Endothelial cell of umbilical vein (primary cell): Measurements from ENCODE around the gene AKNA. TPM values are rescaled to one million over a fixed set of nuclear protein-coding genes. Genes with fewer than 3 reads are reported as not detected.

Experiments
- BruUV-seq: library from RNA; stranded (reverse); fragments of 400-500 nt; replicated peaks from 2 replicates; lab custom pipeline; 2021; lab: Mats Ljungman, UMichigan
- CTCF ChIA-PET: fragments of 300-600, 350-600 bp; sonication (Branson Sonifier 250); formaldehyde crosslinking; loops from one replicate; lab custom pipeline; 2021; ENCODE audit warnings: antibody characterized with exemption, inconsistent platforms; lab: Charles Lee
- POLR2A ChIA-PET: fragments of 300-600, 350-600 bp; sonication (Branson Sonifier 250); formaldehyde crosslinking; loops from one replicate; lab custom pipeline; 2021; ENCODE audit warnings: antibody characterized with exemption, inconsistent platforms; lab: Charles Lee
- DNase-seq: peaks from one replicate; pipeline ENCODE4 v3.0.0-alpha.2; 2011; ENCODE audit warnings: low read depth, low spot score
- FAIRE-seq: peaks from 2 replicates; lab custom pipeline; 2011; peaks lifted over from hg19 to GRCh38; lab: Jason Lieb, UNC
- H2AFZ ChIP-seq: 2 replicates; pipeline ENCODE4 v1.6.0; 2012; ENCODE audit warnings: low read depth, low read length, control low read depth, inconsistent platforms
- H3K27ac ChIP-seq: 2 replicates; pipeline ENCODE4 v1.5.1; 2011; ENCODE audit warnings: low read depth, mild to moderate bottlenecking, control low read depth, low read length, moderate library complexity; ENCODE audit not compliant: insufficient read depth
- H3K27me3 ChIP-seq, 2 experiments: 2 replicates each; pipeline versions ENCODE4 v1.6.0 to v1.6.1; 2011; ENCODE audit warnings: low read length in 2 of 2, mixed read lengths in 1 of 2; ENCODE audit not compliant: control insufficient read depth in 2 of 2, insufficient read depth in 2 of 2
- H3K36me3 ChIP-seq, 2 experiments: 2 replicates in 1 of 2; 3 replicates in 1 of 2; pipeline ENCODE4 v1.5.1; 2011; ENCODE audit warnings: low read length in 2 of 2, mild to moderate bottlenecking in 1 of 2, moderate library complexity in 1 of 2; ENCODE audit not compliant: control insufficient read depth in 2 of 2, insufficient read depth in 2 of 2; ENCODE audit errors: extremely low read depth in 1 of 2
- H3K4me1 ChIP-seq: 3 replicates; pipeline ENCODE4 v1.5.1; 2011; ENCODE audit warnings: mild to moderate bottlenecking, low read length; ENCODE audit not compliant: control insufficient read depth, insufficient read depth; ENCODE audit errors: extremely low read depth
- H3K4me2 ChIP-seq: 2 replicates; pipeline ENCODE4 v1.6.1; 2011; ENCODE audit warnings: low read length, control low read depth, mixed read lengths; ENCODE audit not compliant: insufficient read depth
- H3K4me3 ChIP-seq, 3 experiments: fragments of 200-600 bp in 1 of 3; sonication (generic), shearing (Covaris generic) in 1 of 3; replicated peaks in 1 of 3; 2 replicates each; pipeline ENCODE4 v1.5.1; 2011 to 2016; ENCODE audit warnings: control low read depth in 3 of 3, low read length in 3 of 3, mild to moderate bottlenecking in 2 of 3, inconsistent platforms in 1 of 3, low read depth in 1 of 3, moderate library complexity in 1 of 3; ENCODE audit not compliant: insufficient read depth in 1 of 3
- H3K79me2 ChIP-seq: 2 replicates; pipeline ENCODE4 v1.6.0; 2012; ENCODE audit warnings: low read length, inconsistent platforms; ENCODE audit not compliant: control insufficient read depth, insufficient read depth
- H3K9ac ChIP-seq: replicated peaks from 2 replicates; pipeline ENCODE3; 2011; ENCODE audit warnings: low read length, control low read depth; ENCODE audit not compliant: insufficient read depth; ENCODE audit errors: extremely low read depth
- H3K9me1 ChIP-seq: replicated peaks from 3 replicates; pipeline ENCODE4 v1.6.0; 2011; ENCODE audit warnings: mild to moderate bottlenecking, low read length; ENCODE audit not compliant: control insufficient read depth, insufficient read depth; ENCODE audit errors: extremely low read depth
- H3K9me3 ChIP-seq: replicated peaks from 2 replicates; pipeline ENCODE4 v1.5.1; 2012; ENCODE audit warnings: low read length, inconsistent platforms; ENCODE audit not compliant: control insufficient read depth, insufficient read depth
- H4K20me1 ChIP-seq: replicated peaks from 2 replicates; pipeline ENCODE3; 2011; ENCODE audit warnings: mild to moderate bottlenecking, low read length; ENCODE audit not compliant: control insufficient read depth, insufficient read depth; ENCODE audit errors: extremely low read depth
- EZH2 ChIP-seq: IDR thresholded peaks from 2 replicates; pipeline ENCODE4 v1.6.1; 2012; ENCODE audit warnings: borderline replicate concordance, low read depth, mild to moderate bottlenecking, moderate library complexity, low read length, inconsistent platforms; ENCODE audit not compliant: severe bottlenecking
- GATA2 ChIP-seq: IDR thresholded peaks from 2 replicates; pipeline ENCODE4 v1.7.0; 2011; ENCODE audit warnings: low read depth, mild to moderate bottlenecking, moderate library complexity, mixed read lengths, low read length; ENCODE audit not compliant: insufficient read length, insufficient read depth
- JUN ChIP-seq: IDR thresholded peaks from 2 replicates; pipeline ENCODE4 v1.6.1; 2011; ENCODE audit warnings: borderline replicate concordance, low read depth; ENCODE audit not compliant: insufficient read length, insufficient read depth
- MYC ChIP-seq: IDR thresholded peaks from one replicate; pipeline ENCODE4 v1.6.1; 2011; ENCODE audit warnings: mild to moderate bottlenecking, low read depth, low read length
- POLR2A ChIP-seq: IDR thresholded peaks from 2 replicates; pipeline ENCODE4 v1.6.1; 2012; ENCODE audit warnings: low read depth, mild to moderate bottlenecking, control low read depth, low read length
- POLR2AphosphoS5 ChIP-seq: IDR thresholded peaks from 2 replicates; pipeline ENCODE4 v1.6.1; 2012; ENCODE audit warnings: low read depth, mild to moderate bottlenecking, control low read depth, low read length, moderate library complexity; ENCODE audit not compliant: insufficient read depth
- dilution Hi-C: fragments of 300-500 bp; cut with MboI; formaldehyde crosslinking; loops from one replicate; pipeline ENCODE4 v1.15.0; 2019; ENCODE audit warnings: low sequenced_read_pairs; ENCODE audit not compliant: extremely low pct_ligation_motif_present
- intact Hi-C: fragments of 100-400 bp; cut with micrococcal nuclease; formaldehyde crosslinking; loops from one replicate; pipeline ENCODE4 v1.10.0; 2022
- polyA plus RNA-seq, 4 experiments: library from polyadenylated mRNA; depleted of rRNA in 3 of 4; stranded (reverse) in 3 of 4; unstranded in 1 of 4; fragments of >200 nt; gene quantifications; 2 replicates each; pipeline versions ENCODE4 v1.2.1 to v1.2.3, GENCODE V29; 2011 to 2012; ENCODE audit warnings: missing spikeins in 1 of 4
- total RNA-seq: library from RNA; stranded (reverse); gene quantifications from 2 replicates; pipeline ENCODE4 v1.2.3, GENCODE V29; 2021
- TF ChIP-seq, protein P1 (sequence below): IDR thresholded peaks from 2 replicates; pipeline ENCODE4 v1.6.1; 2011; ENCODE audit not compliant: insufficient read depth, insufficient read length

Gene AKNA
- total and polyA plus RNA-seq, 2 donors (not counting 3 experiments of a cell fraction or from before 2014, with no cell fraction given) = 11.3 to 22.4 TPM

DNA sequence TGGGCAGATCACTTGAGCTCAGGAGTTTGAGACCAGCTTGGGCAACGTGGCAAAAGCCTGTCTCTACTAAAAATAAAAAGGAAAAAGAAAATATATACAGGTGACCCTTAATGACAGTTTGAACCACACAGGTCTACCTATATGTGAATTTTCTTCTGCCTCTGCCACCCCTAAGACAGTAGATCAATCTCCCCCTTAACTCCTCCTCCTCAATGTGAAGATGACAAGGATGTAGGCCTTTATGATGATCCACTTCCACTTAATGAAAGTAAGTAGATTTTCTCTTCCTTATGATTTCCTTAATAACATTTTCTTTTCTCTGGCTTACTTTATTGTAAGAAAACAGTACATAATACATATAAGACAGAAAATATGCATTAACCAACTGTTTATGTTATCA lies 3.4 kb downstream of the AKNA start:
- H3K9ac ChIP-seq = no peak overlapping the region
- H3K4me1 ChIP-seq = peaks cover 31% of the 10 kb centered on the region
- no peak overlapping the region for H2AFZ ChIP-seq
- ChIA-PET POLR2A (no interaction called here), CTCF (interaction anchor here (2.4 kb wide), 1 partner anchor 21 kb away, joined by 7 read pairs; no protein-coding TSS in a partner anchor)
- H3K4me3 ChIP-seq = no peak overlapping the region
- no peaks in the 10 kb centered on the region for H3K27me3 ChIP-seq
- no peak overlapping the region for H3K4me2 ChIP-seq
- no peak overlapping the region for H3K27ac ChIP-seq
- no peaks in the 10 kb centered on the region for H3K9me3 ChIP-seq
- no peaks in the 10 kb centered on the region for H3K9me1 ChIP-seq
- no peak for DNase-seq
- FAIRE-seq = no peak
- H3K36me3 ChIP-seq = peaks cover 1 to 3% of the 10 kb centered on the region in 2 experiments
- dilution Hi-C loops (no loop called here), intact Hi-C loops (no loop called here)
- H3K79me2 ChIP-seq = peaks cover 6% of the 10 kb centered on the region
- no TSS peak for BruUV-seq
- no peaks in the 10 kb centered on the region for H4K20me1 ChIP-seq
- TF ChIP-seq EZH2 = no peak
- no peak for TF ChIP-seq JUN
- TF ChIP-seq POLR2AphosphoS5 = no peak
- TF ChIP-seq GATA2 = no peak
- TF ChIP-seq, protein P1, sequence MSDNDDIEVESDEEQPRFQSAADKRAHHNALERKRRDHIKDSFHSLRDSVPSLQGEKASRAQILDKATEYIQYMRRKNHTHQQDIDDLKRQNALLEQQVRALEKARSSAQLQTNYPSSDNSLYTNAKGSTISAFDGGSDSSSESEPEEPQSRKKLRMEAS = no peak

DNA sequence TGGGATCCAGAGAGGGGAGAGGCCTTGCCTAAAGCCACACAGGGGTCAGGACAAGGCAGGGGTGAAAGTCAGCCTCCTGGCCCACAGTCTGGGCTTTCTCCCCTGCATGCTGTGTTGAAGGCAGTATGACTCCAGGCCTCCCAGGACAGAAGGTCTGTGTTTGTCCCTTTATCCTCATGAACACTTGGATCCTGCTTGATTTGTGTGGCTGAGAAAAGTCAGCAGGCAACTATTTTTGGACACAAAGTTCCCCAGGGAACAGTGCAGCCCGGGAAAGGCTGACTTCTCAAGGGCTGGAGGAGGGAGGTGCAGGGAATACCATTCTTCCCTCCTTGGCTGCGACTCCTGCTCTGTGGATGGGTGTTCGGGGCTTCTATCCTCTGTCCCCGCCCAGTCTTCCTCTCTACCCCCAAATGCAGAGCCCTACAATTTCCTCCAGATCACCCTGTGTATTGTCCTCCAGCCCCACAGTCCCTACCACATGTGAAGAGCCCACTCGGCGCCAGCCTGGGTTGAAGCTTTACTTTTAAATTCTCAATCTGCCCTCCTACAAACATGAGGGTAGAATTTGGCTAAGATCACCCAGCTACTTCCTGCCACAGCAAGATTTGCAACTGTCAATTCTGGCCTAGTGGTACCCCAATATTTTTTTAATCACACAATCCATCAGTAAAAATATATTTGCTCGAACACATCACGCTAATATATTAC lies 4.1 kb downstream of the AKNA start:
- no peak overlapping the region for H3K4me2 ChIP-seq
- H3K27ac ChIP-seq = no peak overlapping the region
- POLR2A ChIA-PET = no interaction called here
- no peak overlapping the region for H2AFZ ChIP-seq
- no peaks in the 10 kb centered on the region for H3K9me1 ChIP-seq
- no peaks in the 10 kb centered on the region for H4K20me1 ChIP-seq
- H3K4me1 ChIP-seq = peaks cover 31% of the 10 kb centered on the region
- CTCF ChIA-PET = no interaction called here
- TF ChIP-seq JUN = no peak
- no peak for TF ChIP-seq MYC
- TF ChIP-seq POLR2A = no peak
- no peak for TF ChIP-seq EZH2
- H3K79me2 ChIP-seq = peaks cover 6% of the 10 kb centered on the region
- dilution Hi-C loops (no loop called here), intact Hi-C loops (no loop called here)
- no peak for FAIRE-seq
- no peaks in the 10 kb centered on the region for H3K27me3 ChIP-seq
- peaks cover 3 to 5% of the 10 kb centered on the region in 2 experiments for H3K36me3 ChIP-seq
- no peaks in the 10 kb centered on the region for H3K9me3 ChIP-seq
- H3K4me3 ChIP-seq = no peak overlapping the region
- H3K9ac ChIP-seq = no peak overlapping the region
- DNase-seq = no peak
- BruUV-seq = no TSS peak
